GM21529 (cell line): ENCODE results near the gene SFTA2.

ENCODE experiments used
- ATAC-seq: cut with Tn5 transposase; IDR thresholded peaks from one replicate; pipeline ENCODE4 v1.9.1; 2021; ENCODE audit not compliant: unreplicated experiment

The SFTA2 gene

GRCh38 chr6:30891816-30892538, 40.0 kb downstream of the SFTA2 start:
- no peak for ATAC-seq

GRCh38 chr6:30891450-30891723, 40.6 kb downstream of the SFTA2 start:
- ATAC-seq: no peak

- no peak for ATAC-seq
Observed at GRCh38 chr6:30890646-30891449, 41.1 kb downstream of the SFTA2 start.

- ATAC-seq: no peak
Observed at GRCh38 chr6:30889921-30890645, 41.9 kb downstream of the SFTA2 start.

GRCh38 chr6:30889496-30889885, 42.5 kb downstream of the SFTA2 start:
- ATAC-seq: no peak

GRCh38 chr6:30888816-30889495, 43.0 kb downstream of the SFTA2 start:
- no peak for ATAC-seq

GRCh38 chr6:30887901-30888815, 43.8 kb downstream of the SFTA2 start:
- ATAC-seq: no peak

GRCh38 chr6:30886897-30887255, 45.1 kb downstream of the SFTA2 start:
- ATAC-seq: no peak

GRCh38 chr6:30885999-30886896, 45.7 kb downstream of the SFTA2 start:
- ATAC-seq: no peak

- ATAC-seq: no peak
Observed at GRCh38 chr6:30885481-30885998, 46.4 kb downstream of the SFTA2 start.

- no peak for ATAC-seq
Observed at GRCh38 chr6:30884521-30885480, 47.2 kb downstream of the SFTA2 start.

- no peak for ATAC-seq
Observed at GRCh38 chr6:30883685-30884520, 48.1 kb downstream of the SFTA2 start, which contains the start of gene DDR1. TSS of gene DDR1 (plus strand) at chr6:30884519. CDS start at chr6:30888730, 4,211 bp downstream.

- ATAC-seq: no peak
Observed at GRCh38 chr6:30882759-30883684, 48.9 kb downstream of the SFTA2 start.

- no peak for ATAC-seq
Observed at GRCh38 chr6:30882204-30882758, 49.7 kb downstream of the SFTA2 start.

GRCh38 chr6:30881392-30882203, 50.4 kb downstream of the SFTA2 start:
- ATAC-seq: no peak
